Ishikawa (cell line): Measurements from ENCODE around the gene RBBP7.

Experiments used
- CEBPB ChIP-seq: IDR thresholded peaks from 2 replicates; pipeline ENCODE4 v1.6.1; 2012
- EGR1 ChIP-seq: IDR thresholded peaks from 2 replicates; pipeline ENCODE4 v1.6.1; 2012
- EP300 ChIP-seq: IDR thresholded peaks from 2 replicates; pipeline ENCODE4 v1.6.1; 2012; ENCODE audit warnings: borderline replicate concordance
- NFIC ChIP-seq: IDR thresholded peaks from 2 replicates; pipeline ENCODE4 v1.6.1; 2012
- TEAD4 ChIP-seq: IDR thresholded peaks from 2 replicates; pipeline ENCODE4 v1.6.1; 2012
- TF ChIP-seq, protein P1 (sequence below): IDR thresholded peaks from 2 replicates; pipeline ENCODE4 v1.6.1; 2012
- TF ChIP-seq, protein P2 (sequence below): IDR thresholded peaks from 2 replicates; pipeline ENCODE4 v1.6.1; 2012; ENCODE audit warnings: low read depth, mild to moderate bottlenecking
- TF ChIP-seq, protein P3 (sequence below): IDR thresholded peaks from 2 replicates; pipeline ENCODE4 v1.6.1; 2012

DNA sequence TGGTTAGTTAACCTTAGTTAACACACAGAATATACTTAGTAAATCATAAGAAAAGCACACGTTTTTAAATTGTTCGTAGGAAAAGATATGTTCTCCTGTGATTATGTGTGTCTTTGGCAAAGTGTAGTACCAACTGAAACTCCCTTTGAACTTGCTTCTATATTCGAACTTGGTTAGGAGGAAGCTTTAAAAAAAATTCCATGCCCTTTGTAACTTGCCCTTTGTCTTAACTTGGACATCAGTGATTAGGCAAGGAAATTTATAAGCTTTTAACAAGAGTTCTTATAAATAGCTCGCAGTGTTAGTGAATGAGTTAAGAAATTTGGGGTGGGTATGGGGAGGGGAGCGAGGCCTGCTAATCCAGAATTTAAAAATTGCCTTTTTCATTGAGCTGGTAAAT lies 50.5 kb downstream of the RBBP7 start:
- TF ChIP-seq, protein P1, sequence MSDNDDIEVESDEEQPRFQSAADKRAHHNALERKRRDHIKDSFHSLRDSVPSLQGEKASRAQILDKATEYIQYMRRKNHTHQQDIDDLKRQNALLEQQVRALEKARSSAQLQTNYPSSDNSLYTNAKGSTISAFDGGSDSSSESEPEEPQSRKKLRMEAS, result no peak
- TF ChIP-seq NFIC (no peak), EP300 (no peak), CEBPB (no peak), TEAD4 (no peak), EGR1 (no peak)
- TF ChIP-seq, protein P2, sequence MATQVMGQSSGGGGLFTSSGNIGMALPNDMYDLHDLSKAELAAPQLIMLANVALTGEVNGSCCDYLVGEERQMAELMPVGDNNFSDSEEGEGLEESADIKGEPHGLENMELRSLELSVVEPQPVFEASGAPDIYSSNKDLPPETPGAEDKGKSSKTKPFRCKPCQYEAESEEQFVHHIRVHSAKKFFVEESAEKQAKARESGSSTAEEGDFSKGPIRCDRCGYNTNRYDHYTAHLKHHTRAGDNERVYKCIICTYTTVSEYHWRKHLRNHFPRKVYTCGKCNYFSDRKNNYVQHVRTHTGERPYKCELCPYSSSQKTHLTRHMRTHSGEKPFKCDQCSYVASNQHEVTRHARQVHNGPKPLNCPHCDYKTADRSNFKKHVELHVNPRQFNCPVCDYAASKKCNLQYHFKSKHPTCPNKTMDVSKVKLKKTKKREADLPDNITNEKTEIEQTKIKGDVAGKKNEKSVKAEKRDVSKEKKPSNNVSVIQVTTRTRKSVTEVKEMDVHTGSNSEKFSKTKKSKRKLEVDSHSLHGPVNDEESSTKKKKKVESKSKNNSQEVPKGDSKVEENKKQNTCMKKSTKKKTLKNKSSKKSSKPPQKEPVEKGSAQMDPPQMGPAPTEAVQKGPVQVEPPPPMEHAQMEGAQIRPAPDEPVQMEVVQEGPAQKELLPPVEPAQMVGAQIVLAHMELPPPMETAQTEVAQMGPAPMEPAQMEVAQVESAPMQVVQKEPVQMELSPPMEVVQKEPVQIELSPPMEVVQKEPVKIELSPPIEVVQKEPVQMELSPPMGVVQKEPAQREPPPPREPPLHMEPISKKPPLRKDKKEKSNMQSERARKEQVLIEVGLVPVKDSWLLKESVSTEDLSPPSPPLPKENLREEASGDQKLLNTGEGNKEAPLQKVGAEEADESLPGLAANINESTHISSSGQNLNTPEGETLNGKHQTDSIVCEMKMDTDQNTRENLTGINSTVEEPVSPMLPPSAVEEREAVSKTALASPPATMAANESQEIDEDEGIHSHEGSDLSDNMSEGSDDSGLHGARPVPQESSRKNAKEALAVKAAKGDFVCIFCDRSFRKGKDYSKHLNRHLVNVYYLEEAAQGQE, result no peak
- TF ChIP-seq, protein P3, sequence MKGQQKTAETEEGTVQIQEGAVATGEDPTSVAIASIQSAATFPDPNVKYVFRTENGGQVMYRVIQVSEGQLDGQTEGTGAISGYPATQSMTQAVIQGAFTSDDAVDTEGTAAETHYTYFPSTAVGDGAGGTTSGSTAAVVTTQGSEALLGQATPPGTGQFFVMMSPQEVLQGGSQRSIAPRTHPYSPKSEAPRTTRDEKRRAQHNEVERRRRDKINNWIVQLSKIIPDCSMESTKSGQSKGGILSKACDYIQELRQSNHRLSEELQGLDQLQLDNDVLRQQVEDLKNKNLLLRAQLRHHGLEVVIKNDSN, result no peak
